HG03175 (cell line): ENCODE data around the gene CBS.
"Not testable (repeated sequence)": the region's sequence is repeated elsewhere in the genome, so short reads cannot be mapped to it uniquely, and the experiment has no call there.

Experiments used
- ATAC-seq: cut with Tn5 transposase; IDR thresholded peaks from one replicate; pipeline ENCODE4 v1.9.1; 2021; ENCODE audit warnings: mild to moderate bottlenecking, moderate library complexity; ENCODE audit not compliant: unreplicated experiment

Gene CBS

GRCh38 chr21:43027846-43028731, 47.5 kb downstream of the CBS start:
- no peak for ATAC-seq

- ATAC-seq: no peak
Measured at GRCh38 chr21:43025636-43026180, 49.9 kb downstream of the CBS start.

- no peak for ATAC-seq
Measured at GRCh38 chr21:43024439-43025136, 51.0 kb downstream of the CBS start.

GRCh38 chr21:43023175-43023574, 52.5 kb downstream of the CBS start:
- no peak for ATAC-seq

- ATAC-seq: no peak
Measured at GRCh38 chr21:43021756-43022600, 53.7 kb downstream of the CBS start.

- ATAC-seq: no peak
Measured at GRCh38 chr21:43021191-43021590, 54.4 kb downstream of the CBS start.

- no peak for ATAC-seq
Measured at GRCh38 chr21:43020771-43021170, 54.9 kb downstream of the CBS start.

- ATAC-seq: no peak
Measured at GRCh38 chr21:43020177-43020576, 55.5 kb downstream of the CBS start.

GRCh38 chr21:43018519-43018918, 57.1 kb downstream of the CBS start:
- ATAC-seq: no peak

- ATAC-seq: no peak
Measured at GRCh38 chr21:43016728-43017127, 58.9 kb downstream of the CBS start.

- ATAC-seq: no peak
Measured at GRCh38 chr21:43015906-43016540, 59.6 kb downstream of the CBS start.

GRCh38 chr21:43012596-43012995, 63.0 kb downstream of the CBS start:
- ATAC-seq: no peak

- no peak for ATAC-seq
Measured at GRCh38 chr21:43006874-43007208, 68.8 kb downstream of the CBS start.

GRCh38 chr21:43006051-43006873, 69.4 kb downstream of the CBS start:
- ATAC-seq: not testable (repeated sequence)

- no peak for ATAC-seq
Measured at GRCh38 chr21:43005635-43006034, 70.0 kb downstream of the CBS start.

GRCh38 chr21:43004926-43005325, 70.7 kb downstream of the CBS start:
- no peak for ATAC-seq
